ENCODE data around the gene SLC22A3.
"Not testable (repeated sequence)": the region's sequence is repeated elsewhere in the genome, so short reads cannot be mapped to it uniquely, and the experiment has no call there.

Gene SLC22A3

DNA sequence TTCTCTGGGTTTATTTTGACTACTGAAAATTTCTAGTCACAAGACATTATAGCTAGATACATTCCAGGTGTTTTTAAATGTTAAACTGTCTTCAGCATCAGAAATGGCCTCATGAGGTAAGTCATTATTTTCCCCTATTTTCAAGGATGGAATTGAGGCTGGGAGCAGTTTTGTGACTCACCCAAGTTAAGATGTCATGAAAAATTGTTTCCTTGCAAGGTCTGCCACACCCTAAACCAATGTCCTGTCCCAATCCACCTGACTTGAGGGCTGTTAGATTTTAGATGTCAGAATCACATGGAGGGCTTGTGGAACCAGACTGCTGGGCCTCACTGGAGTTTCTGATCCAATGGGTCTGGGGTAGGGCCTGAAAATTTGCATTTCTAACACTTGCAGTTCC lies 16.9 kb downstream of the SLC22A3 start:
- DNase-seq (ENCODE audit: low read depth) = no peak
- H3K4me3 ChIP-seq (ENCODE audit: control insufficient read depth, low read depth, low read length) = no peak overlapping the region
- TF ChIP-seq, protein P1, sequence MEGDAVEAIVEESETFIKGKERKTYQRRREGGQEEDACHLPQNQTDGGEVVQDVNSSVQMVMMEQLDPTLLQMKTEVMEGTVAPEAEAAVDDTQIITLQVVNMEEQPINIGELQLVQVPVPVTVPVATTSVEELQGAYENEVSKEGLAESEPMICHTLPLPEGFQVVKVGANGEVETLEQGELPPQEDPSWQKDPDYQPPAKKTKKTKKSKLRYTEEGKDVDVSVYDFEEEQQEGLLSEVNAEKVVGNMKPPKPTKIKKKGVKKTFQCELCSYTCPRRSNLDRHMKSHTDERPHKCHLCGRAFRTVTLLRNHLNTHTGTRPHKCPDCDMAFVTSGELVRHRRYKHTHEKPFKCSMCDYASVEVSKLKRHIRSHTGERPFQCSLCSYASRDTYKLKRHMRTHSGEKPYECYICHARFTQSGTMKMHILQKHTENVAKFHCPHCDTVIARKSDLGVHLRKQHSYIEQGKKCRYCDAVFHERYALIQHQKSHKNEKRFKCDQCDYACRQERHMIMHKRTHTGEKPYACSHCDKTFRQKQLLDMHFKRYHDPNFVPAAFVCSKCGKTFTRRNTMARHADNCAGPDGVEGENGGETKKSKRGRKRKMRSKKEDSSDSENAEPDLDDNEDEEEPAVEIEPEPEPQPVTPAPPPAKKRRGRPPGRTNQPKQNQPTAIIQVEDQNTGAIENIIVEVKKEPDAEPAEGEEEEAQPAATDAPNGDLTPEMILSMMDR (IDR thresholded peaks at IDR 0.05; ENCODE audit: control insufficient read depth, insufficient read depth, low read depth, low read length, missing control alignments) = no peak

DNA sequence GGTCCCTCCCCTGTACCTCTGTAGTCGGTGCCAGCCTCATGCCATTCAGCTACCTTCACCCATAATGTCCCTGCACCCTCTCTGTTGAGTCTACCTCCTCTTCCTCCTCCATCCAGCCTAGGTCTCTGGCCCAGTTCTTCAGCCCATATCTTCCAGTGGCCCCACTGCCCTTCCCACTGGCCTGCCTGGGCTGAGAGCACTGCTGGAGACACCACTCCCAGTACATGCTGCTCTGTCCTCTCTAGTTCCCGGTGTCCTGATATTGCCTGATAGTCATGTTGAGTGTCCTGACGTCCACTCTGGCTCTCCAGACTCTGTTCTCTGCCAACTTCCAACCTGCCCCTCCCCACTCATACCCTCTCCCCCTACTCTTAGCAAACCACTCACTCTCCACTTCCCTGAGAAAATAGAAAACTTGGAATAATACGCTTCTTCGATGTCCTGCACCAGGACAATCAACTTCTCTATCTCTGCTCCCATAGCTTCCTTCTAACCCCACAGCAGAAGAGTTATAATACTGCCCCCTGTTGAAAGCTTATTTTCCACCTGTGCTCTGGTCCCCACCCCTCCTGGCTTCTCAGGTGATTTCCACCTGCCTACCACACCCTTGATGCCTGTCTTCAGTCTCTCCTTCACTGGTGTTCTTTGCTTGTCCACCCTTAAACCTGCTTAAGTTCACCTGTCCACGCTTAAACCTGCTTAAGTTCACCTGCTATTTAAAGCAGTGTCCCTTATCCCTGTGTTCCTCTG lies 19.8 kb downstream of the SLC22A3 start:
- TF ChIP-seq, protein P1 (IDR thresholded peaks at IDR 0.05; ENCODE audit: control insufficient read depth, insufficient read depth, low read depth, low read length, missing control alignments) = no peak

DNA sequence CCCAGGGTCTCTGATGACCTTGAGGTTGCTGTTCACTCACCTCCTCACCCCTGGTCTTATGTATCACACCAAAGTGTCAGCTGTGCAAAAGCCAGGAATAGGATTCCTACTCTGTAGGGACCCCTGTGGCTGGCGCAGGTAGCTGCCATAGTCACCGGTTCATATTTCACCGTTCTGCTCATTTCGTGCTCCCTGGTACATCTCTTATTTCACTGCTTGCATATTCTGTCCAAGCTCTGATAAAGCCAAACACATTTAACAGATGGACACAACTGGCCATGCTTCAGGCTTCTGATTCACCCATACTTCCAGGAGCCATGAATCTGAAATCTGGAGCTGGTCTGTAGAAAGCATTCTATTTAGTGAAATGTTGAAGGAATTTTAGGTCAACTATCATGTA lies 20.5 kb downstream of the SLC22A3 start:
- TF ChIP-seq, protein P1 (IDR thresholded peaks at IDR 0.05; ENCODE audit: control insufficient read depth, insufficient read depth, low read depth, low read length, missing control alignments) = no peak
- no peak overlapping the region for H3K4me3 ChIP-seq (ENCODE audit: control insufficient read depth, low read depth, low read length)
- no peak for DNase-seq (ENCODE audit: low read depth)

More for the DNA sequence above, 19.8 kb downstream of the SLC22A3 start:
- no peak overlapping the region for H3K4me3 ChIP-seq (ENCODE audit: control insufficient read depth, low read depth, low read length)
- no peak for DNase-seq (ENCODE audit: low read depth)

- not testable (repeated sequence) for DNase-seq (ENCODE audit: low read depth)
Measured at GRCh38 chr6:160373601-160374000, 25.4 kb downstream of the SLC22A3 start.

DNA sequence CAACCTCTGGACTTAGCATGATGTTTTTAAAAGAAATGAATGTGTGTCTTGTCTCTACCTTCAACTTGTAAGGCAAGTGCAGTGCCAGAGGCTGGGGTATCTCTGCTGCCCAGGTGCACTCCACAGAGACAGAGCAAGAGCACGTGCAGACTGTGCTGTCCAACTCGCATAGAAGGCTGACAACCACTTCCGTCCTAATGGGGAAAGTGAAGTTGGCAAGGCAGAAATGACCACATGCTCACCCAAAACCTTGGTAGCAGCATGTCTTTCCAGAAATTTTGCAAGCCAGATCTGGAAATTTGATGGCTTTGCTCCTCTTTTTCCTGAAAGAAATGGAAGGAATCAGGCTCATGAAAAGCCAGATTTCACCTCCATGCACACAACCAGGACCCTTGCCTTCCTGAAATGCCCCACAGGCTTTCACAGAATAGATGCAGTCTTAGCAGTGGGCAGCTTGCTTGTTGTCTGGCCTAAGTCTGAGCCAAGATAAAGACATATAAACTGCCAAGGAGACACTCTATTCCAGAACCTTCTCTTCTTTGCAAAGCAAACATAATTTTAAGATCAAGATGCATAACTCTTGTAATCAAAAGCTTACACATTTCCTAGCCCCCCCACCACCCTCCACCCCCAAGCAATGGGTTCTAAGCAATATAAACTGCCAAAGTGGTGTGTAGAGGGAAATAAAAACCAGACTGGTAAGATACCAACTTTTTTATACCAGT lies 26.8 kb downstream of the SLC22A3 start:
- TF ChIP-seq, protein P1 (IDR thresholded peaks at IDR 0.05; ENCODE audit: control insufficient read depth, insufficient read depth, low read depth, low read length, missing control alignments) = no peak
- no peak overlapping the region for H3K4me3 ChIP-seq (ENCODE audit: control insufficient read depth, low read depth, low read length)
- no peak for DNase-seq (ENCODE audit: low read depth)

More at GRCh38 chr6:160373601-160374000, 25.4 kb downstream of the SLC22A3 start:
- not testable (repeated sequence) for H3K4me3 ChIP-seq (ENCODE audit: control insufficient read depth, low read depth, low read length)

DNA sequence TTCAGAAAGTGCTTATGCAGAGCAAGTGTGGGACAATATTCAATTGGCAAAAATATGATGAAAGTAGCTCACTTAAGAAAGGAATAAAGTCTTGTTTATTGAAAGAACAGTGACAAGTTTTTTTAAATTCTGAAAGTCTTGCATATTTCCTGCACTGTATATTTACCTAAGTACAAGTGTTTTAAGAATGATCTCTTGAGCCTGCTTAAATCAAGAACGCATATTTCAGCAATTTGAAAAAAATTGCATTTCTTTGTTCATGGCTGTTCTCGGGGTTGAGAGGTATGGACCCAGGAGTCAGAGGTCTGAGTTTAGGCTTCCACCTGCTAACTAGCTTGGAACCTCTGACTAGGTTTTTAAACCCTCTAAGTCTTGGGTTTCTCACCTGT lies 27.4 kb downstream of the SLC22A3 start:
- no peak overlapping the region for H3K4me3 ChIP-seq (ENCODE audit: control insufficient read depth, low read depth, low read length)
- TF ChIP-seq, protein P1 (IDR thresholded peaks at IDR 0.05; ENCODE audit: control insufficient read depth, insufficient read depth, low read depth, low read length, missing control alignments) = no peak
- DNase-seq (ENCODE audit: low read depth) = no peak

GRCh38 chr6:160376445-160376844 lies 28.3 kb downstream of the SLC22A3 start:
- TF ChIP-seq, protein P1 (IDR thresholded peaks at IDR 0.05; ENCODE audit: control insufficient read depth, insufficient read depth, low read depth, low read length, missing control alignments) = no peak

More at GRCh38 chr6:160376445-160376844, 28.3 kb downstream of the SLC22A3 start:
- no peak for DNase-seq (ENCODE audit: low read depth)
- H3K4me3 ChIP-seq (ENCODE audit: control insufficient read depth, low read depth, low read length) = no peak overlapping the region

Data from AG09309 (cell line).